Panc1 (cell line): Measurements from ENCODE around the gene PSMB1. TPM values are rescaled to one million over a fixed set of nuclear protein-coding genes. Genes with fewer than 3 reads are reported as not detected.

Experiments used
- ATAC-seq: fragments of 200-7000 bp; cut with Tn5 transposase; 2 replicates; pipeline ENCODE4 v1.9.1; 2020; ENCODE audit warnings: mild to moderate bottlenecking, moderate library complexity
- BruUV-seq: library from RNA; stranded (reverse); fragments of 400-500 nt; replicated peaks from 2 replicates; lab custom pipeline; 2021; lab: Mats Ljungman, UMichigan
- CTCF ChIA-PET: fragments of 300-600 bp; sonication (Branson Sonifier 250); formaldehyde crosslinking; loops from one replicate; lab custom pipeline; 2022; ENCODE audit warnings: antibody characterized with exemption; lab: Charles Lee
- POLR2A ChIA-PET: fragments of 300-600 bp; sonication (Branson Sonifier 250); formaldehyde crosslinking; loops from one replicate; lab custom pipeline; 2022; ENCODE audit warnings: antibody characterized with exemption; lab: Charles Lee
- DNase-seq: peaks from one replicate; pipeline ENCODE4 v3.0.0-alpha.2; 2010; ENCODE audit warnings: low read depth, low spot score
- H3K27ac ChIP-seq: 2 replicates; pipeline ENCODE4 v1.5.1; 2011; ENCODE audit warnings: mild to moderate bottlenecking, low read length, inconsistent platforms
- H3K27me3 ChIP-seq: fragments of 200-500 bp; sonication (Bioruptor generic); 2 replicates; pipeline ENCODE4 v1.6.0; 2014; ENCODE audit warnings: low read length, inconsistent platforms; ENCODE audit not compliant: control insufficient read depth, insufficient read depth
- H3K36me3 ChIP-seq: fragments of 200-500 bp; sonication (Bioruptor generic); 2 replicates; pipeline ENCODE4 v1.5.1; 2014; ENCODE audit warnings: inconsistent platforms, mild to moderate bottlenecking, low read length, moderate library complexity; ENCODE audit not compliant: control insufficient read depth, insufficient read depth
- H3K4me1 ChIP-seq: 2 replicates; pipeline ENCODE4 v1.5.1; 2011; ENCODE audit warnings: inconsistent platforms, mild to moderate bottlenecking, low read length, moderate library complexity; ENCODE audit not compliant: control insufficient read depth, insufficient read depth
- H3K4me3 ChIP-seq, 2 experiments: 2 replicates each; pipeline ENCODE4 v1.5.1; 2011 to 2012; ENCODE audit warnings: low read depth in 2 of 2, low read length in 2 of 2, mild to moderate bottlenecking in 2 of 2, inconsistent platforms in 1 of 2, moderate library complexity in 1 of 2
- H3K9me3 ChIP-seq: fragments of 200-500 bp; sonication (Bioruptor generic); 2 replicates; pipeline ENCODE4 v1.5.1; 2014; ENCODE audit warnings: low read depth, mild to moderate bottlenecking, inconsistent platforms, low read length, moderate library complexity; ENCODE audit not compliant: control insufficient read depth, insufficient read depth
- POLR2AphosphoS5 ChIP-seq: IDR thresholded peaks from 2 replicates; pipeline ENCODE4 v1.6.1; 2012; ENCODE audit warnings: mild to moderate bottlenecking, low read depth, low read length, moderate library complexity
- SIN3A ChIP-seq: IDR thresholded peaks from 2 replicates; pipeline ENCODE4 v1.6.1; 2012; ENCODE audit warnings: low read depth, mild to moderate bottlenecking, low read length, moderate library complexity, borderline replicate concordance; ENCODE audit not compliant: insufficient read depth
- TCF7L2 ChIP-seq: IDR thresholded peaks from 2 replicates; pipeline ENCODE4 v1.6.1; 2011; ENCODE audit warnings: mild to moderate bottlenecking, low read depth, low read length, inconsistent platforms
- in situ Hi-C: cut with HindIII; loops from 2 replicates; pipeline ENCODE4 v1.10.0; 2016; ENCODE audit warnings: low sequenced_read_pairs, low pct_unique_long_range_greater_than_20kb
- intact Hi-C: fragments of 100-400 bp; cut with micrococcal nuclease; formaldehyde crosslinking; loops from one replicate; pipeline ENCODE4 v1.10.0; 2022; ENCODE audit not compliant: unreplicated experiment
- total RNA-seq: library from RNA; stranded (reverse); gene quantifications from one replicate; pipeline ENCODE4 v1.2.1, GENCODE V29; 2021; ENCODE audit not compliant: unreplicated experiment
- TF ChIP-seq, protein P1 (sequence below): fragments of 450-650 bp; IDR thresholded peaks from 2 replicates; pipeline ENCODE4 v1.5.1; 2017; ENCODE audit warnings: mild to moderate bottlenecking
- TF ChIP-seq, protein P2 (sequence below), 2 experiments: IDR thresholded peaks; 2 replicates each; pipeline ENCODE4 v1.6.1; 2011 to 2012; ENCODE audit warnings: low read depth in 2 of 2, control low read depth in 1 of 2, low read length in 1 of 2, mild to moderate bottlenecking in 1 of 2, moderate library complexity in 1 of 2; ENCODE audit not compliant: insufficient read depth in 1 of 2

Gene PSMB1
- total RNA-seq, 1 experiment from 2014 or later: 305 TPM

- H3K4me1 ChIP-seq: no peaks in the 10 kb centered on the region
- in situ Hi-C loops: no loop called here
- CTCF ChIA-PET: no interaction called here
- no peak overlapping the region for H3K4me3 ChIP-seq
- POLR2A ChIA-PET: no interaction called here
- no peak for TF ChIP-seq POLR2AphosphoS5
- TF ChIP-seq TCF7L2: no peak
- TF ChIP-seq SIN3A: no peak
- TF ChIP-seq, protein P1, sequence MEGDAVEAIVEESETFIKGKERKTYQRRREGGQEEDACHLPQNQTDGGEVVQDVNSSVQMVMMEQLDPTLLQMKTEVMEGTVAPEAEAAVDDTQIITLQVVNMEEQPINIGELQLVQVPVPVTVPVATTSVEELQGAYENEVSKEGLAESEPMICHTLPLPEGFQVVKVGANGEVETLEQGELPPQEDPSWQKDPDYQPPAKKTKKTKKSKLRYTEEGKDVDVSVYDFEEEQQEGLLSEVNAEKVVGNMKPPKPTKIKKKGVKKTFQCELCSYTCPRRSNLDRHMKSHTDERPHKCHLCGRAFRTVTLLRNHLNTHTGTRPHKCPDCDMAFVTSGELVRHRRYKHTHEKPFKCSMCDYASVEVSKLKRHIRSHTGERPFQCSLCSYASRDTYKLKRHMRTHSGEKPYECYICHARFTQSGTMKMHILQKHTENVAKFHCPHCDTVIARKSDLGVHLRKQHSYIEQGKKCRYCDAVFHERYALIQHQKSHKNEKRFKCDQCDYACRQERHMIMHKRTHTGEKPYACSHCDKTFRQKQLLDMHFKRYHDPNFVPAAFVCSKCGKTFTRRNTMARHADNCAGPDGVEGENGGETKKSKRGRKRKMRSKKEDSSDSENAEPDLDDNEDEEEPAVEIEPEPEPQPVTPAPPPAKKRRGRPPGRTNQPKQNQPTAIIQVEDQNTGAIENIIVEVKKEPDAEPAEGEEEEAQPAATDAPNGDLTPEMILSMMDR: no peak
- TF ChIP-seq, protein P2, sequence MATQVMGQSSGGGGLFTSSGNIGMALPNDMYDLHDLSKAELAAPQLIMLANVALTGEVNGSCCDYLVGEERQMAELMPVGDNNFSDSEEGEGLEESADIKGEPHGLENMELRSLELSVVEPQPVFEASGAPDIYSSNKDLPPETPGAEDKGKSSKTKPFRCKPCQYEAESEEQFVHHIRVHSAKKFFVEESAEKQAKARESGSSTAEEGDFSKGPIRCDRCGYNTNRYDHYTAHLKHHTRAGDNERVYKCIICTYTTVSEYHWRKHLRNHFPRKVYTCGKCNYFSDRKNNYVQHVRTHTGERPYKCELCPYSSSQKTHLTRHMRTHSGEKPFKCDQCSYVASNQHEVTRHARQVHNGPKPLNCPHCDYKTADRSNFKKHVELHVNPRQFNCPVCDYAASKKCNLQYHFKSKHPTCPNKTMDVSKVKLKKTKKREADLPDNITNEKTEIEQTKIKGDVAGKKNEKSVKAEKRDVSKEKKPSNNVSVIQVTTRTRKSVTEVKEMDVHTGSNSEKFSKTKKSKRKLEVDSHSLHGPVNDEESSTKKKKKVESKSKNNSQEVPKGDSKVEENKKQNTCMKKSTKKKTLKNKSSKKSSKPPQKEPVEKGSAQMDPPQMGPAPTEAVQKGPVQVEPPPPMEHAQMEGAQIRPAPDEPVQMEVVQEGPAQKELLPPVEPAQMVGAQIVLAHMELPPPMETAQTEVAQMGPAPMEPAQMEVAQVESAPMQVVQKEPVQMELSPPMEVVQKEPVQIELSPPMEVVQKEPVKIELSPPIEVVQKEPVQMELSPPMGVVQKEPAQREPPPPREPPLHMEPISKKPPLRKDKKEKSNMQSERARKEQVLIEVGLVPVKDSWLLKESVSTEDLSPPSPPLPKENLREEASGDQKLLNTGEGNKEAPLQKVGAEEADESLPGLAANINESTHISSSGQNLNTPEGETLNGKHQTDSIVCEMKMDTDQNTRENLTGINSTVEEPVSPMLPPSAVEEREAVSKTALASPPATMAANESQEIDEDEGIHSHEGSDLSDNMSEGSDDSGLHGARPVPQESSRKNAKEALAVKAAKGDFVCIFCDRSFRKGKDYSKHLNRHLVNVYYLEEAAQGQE (IDR thresholded peaks at IDR 0.05; ENCODE audit: insufficient read depth in 1 of 2, low read depth in 2 of 2, low read length in 1 of 2): no peak
- BruUV-seq: no TSS peak
- DNase-seq (no peak), ATAC-seq (no peak)
- no peaks in the 10 kb centered on the region for H3K36me3 ChIP-seq
- intact Hi-C loops: no loop called here
- H3K9me3 ChIP-seq: no peaks in the 10 kb centered on the region
- H3K27me3 ChIP-seq: peaks cover 10% of the 10 kb centered on the region
- H3K27ac ChIP-seq: no peak overlapping the region
Measured at GRCh38 chr6:170489836-170490235, 63.3 kb downstream of the PSMB1 start.

DNA sequence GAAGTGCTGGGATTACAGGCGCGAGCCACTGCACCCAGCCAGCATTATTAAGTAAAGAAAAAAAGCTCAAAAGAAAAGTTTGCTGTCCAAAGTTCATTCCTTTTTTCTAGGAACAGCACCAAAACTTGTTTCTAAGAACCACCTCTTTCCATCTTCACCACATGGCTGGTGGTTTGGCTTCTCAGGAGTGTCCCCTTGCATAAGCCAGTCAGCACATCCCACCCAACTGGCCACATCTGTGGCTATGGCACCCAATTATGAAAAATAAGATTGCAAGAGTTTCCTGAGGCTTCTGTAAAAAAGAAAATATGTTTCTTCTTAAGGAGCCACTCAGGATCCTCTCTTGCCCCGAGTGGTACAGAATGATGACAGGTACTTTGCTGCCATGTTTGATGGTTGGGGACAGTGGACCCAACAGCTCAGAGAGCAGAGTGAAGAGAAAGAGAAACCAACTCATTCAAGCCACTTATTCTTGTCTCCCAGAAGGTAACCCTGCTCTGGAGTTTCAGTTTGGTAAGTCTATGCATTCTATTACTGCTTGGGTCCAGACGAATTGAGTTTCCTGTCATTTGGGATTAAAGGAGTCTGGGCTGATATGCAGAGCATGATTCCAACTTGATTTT lies 65.3 kb downstream of the PSMB1 start:
- POLR2A ChIA-PET: interaction anchor here (0.5 to 0.7 kb wide), 2 partner anchors 19 to 213 kb away, joined by 3 read pairs; no protein-coding TSS in a partner anchor
- CTCF ChIA-PET: no interaction called here
- peaks cover 6% of the 10 kb centered on the region for H3K27me3 ChIP-seq
- DNase-seq: no peak
- no peak for ATAC-seq
- no peak overlapping the region for H3K27ac ChIP-seq
- H3K9me3 ChIP-seq: no peaks in the 10 kb centered on the region; the same call in 1 of the 2 replicates
- no peaks in the 10 kb centered on the region for H3K36me3 ChIP-seq
- H3K4me1 ChIP-seq: no peaks in the 10 kb centered on the region
- BruUV-seq: no TSS peak
- in situ Hi-C loops (no loop called here), intact Hi-C loops (no loop called here)
- TF ChIP-seq, protein P1: no peak
- TF ChIP-seq, protein P2 (IDR thresholded peaks at IDR 0.05; ENCODE audit: insufficient read depth in 1 of 2, low read depth in 2 of 2, low read length in 1 of 2): no peak
- no peak for TF ChIP-seq POLR2AphosphoS5
- TF ChIP-seq SIN3A: no peak
- TF ChIP-seq TCF7L2: no peak
- no peak overlapping the region for H3K4me3 ChIP-seq
